LNCaP clone FGC (cell line): ENCODE data around the gene BSCL2.
"Not testable (repeated sequence)": the region's sequence is repeated elsewhere in the genome, so short reads cannot be mapped to it uniquely, and the experiment has no call there.

Experiments
- DNase-seq: peaks from one replicate; pipeline ENCODE4 v3.0.0-alpha.2; 2011; ENCODE audit warnings: low read depth
- H3K4me3 ChIP-seq: 2 replicates; pipeline ENCODE4 v1.5.1; 2011; ENCODE audit warnings: mild to moderate bottlenecking, low read depth, low read length, control low read depth
- CTCF ChIP-seq: IDR thresholded peaks from 2 replicates; pipeline ENCODE4 v1.5.1; 2012; ENCODE audit warnings: mild to moderate bottlenecking; ENCODE audit not compliant: control insufficient read depth, insufficient read depth; ENCODE audit errors: extremely low read depth

The BSCL2 gene

DNA sequence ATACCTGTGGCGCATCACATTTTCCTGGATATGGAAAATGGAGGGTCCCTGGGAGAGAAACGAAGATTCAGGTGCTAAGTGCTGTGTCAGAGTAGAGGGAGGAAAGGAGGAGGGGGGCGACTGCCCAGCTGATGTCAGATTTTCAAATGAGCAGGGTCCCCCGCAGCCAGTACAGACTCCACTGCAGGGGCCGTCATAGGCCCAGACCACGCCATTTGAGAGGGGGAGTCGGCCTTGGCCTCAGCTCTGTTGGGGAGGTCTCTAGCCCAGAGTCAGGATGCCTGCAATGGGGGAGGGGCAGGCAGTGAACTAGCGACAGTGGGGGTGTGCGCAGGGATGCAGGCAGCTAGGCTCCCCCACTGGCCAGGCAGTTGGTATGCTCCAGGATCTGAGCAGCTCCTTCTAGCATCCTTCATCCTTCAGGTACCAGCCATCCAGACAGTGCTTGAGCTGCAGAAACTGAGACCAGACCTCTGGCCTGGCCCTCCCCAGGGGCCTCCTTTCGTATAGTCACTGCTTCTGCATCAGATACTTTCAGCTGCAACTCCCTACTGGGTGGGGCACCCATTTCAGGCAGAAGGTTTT is at the start of gene BSCL2, which contains the start of gene GNG3:
Gene BSCL2, minus strand, starts transcription at position 148 of the 585 bp plus-strand sequence. CDS start 229 bp downstream, outside the sequence.
Gene GNG3, plus strand, starts transcription at position 400 of the 585 bp plus-strand sequence. CDS start 620 bp downstream, outside the sequence.
- no peak for TF ChIP-seq CTCF
- no peak for DNase-seq
- peak within 1 kb of the TSS; percentile 81 for H3K4me3 ChIP-seq

GRCh38 chr11:62755086-62755615 is 47.9 kb upstream of the BSCL2 start:
- H3K4me3 ChIP-seq, result no peak overlapping the region

GRCh38 chr11:62753736-62754603 is 46.7 kb upstream of the BSCL2 start, which contains the start of gene ZBTB3:
ZBTB3 (minus strand) TSS chr11:62754160; CDS start chr11:62753664, 496 bp downstream.
- peak; percentile 100 for DNase-seq
- no peak for TF ChIP-seq CTCF
- H3K4me3 ChIP-seq, result peak within 1 kb of the TSS; percentile 69

More at GRCh38 chr11:62755086-62755615, 47.9 kb upstream of the BSCL2 start:
- no peak for TF ChIP-seq CTCF
- no peak for DNase-seq

- no peak for DNase-seq
- peak overlapping the region; percentile 69 for H3K4me3 ChIP-seq
- no peak for TF ChIP-seq CTCF
These were observed 45.9 kb upstream of the BSCL2 start for GRCh38 chr11:62752994-62753735.

GRCh38 chr11:62752177-62752785 is 45.1 kb upstream of the BSCL2 start:
- no peak overlapping the region for H3K4me3 ChIP-seq
- no peak for TF ChIP-seq CTCF
- DNase-seq, result no peak

DNA sequence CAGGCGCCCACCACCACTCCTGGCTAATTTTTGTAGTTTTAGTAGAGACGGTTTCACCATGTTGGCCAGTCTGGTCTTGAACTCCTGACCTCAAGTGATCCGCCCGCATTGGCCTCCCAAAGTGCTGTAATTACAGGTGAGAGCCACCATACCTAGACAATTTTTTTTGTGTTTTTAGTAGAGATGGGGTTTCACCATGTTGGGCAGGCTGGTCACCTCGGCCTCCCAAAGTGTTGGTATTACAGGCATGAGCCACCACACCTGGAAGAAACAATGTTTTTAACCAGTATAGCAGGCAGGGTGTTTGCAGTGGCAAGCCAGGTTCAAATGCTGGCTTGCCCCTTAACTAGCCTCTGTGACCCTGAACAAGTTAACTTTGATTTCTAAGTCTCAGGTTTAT is 42.7 kb upstream of the BSCL2 start:
- not testable (repeated sequence) for DNase-seq, H3K4me3 ChIP-seq
